HepG2 (cell line): Measurements from ENCODE around the gene CASP1. TPM values are rescaled to one million over a fixed set of nuclear protein-coding genes. Genes with fewer than 3 reads are reported as not detected.

ENCODE experiments used
- ATAC-seq: fragments of 200-7000 bp; cut with Tn5 transposase; 3 replicates; pipeline ENCODE4 v1.9.1; 2020; ENCODE audit warnings: mild to moderate bottlenecking, moderate library complexity
- BruUV-seq: library from RNA; stranded (reverse); fragments of 400-500 nt; replicated peaks from 2 replicates; lab custom pipeline; 2021; lab: Mats Ljungman, UMichigan
- CTCF ChIA-PET: fragments of 300-600 bp; formaldehyde crosslinking; extraction: SDS; loops from one replicate; lab custom pipeline; 2021; ENCODE audit warnings: low total read pairs, inconsistent platforms, low intra/inter-chr PET ratio; lab: Yijun Ruan, JAX
- POLR2A ChIA-PET: fragments of 350-600 bp; sonication (Branson Sonifier 250); formaldehyde crosslinking; loops from one replicate; lab custom pipeline; 2020; ENCODE audit warnings: antibody characterized with exemption, inconsistent platforms; lab: Yijun Ruan, JAX
- DNase-seq: peaks from one replicate; pipeline ENCODE4 v3.0.0-alpha.2; 2015; ENCODE audit warnings: low spot score
- FAIRE-seq: peaks from 3 replicates; lab custom pipeline; 2011; peaks lifted over from hg19 to GRCh38; lab: Jason Lieb, UNC
- H2AFZ ChIP-seq: one replicate; pipeline ENCODE4 v1.6.1; 2011; ENCODE audit warnings: low read length, inconsistent platforms
- H3K27ac ChIP-seq: fragments of 300-600 bp; 3 replicates; pipeline ENCODE4 v1.8.0; 2011; ENCODE audit warnings: mixed run types, mild to moderate bottlenecking, mixed read lengths, low read length, inconsistent platforms; ENCODE audit not compliant: insufficient read depth; ENCODE audit errors: extremely low read length
- H3K27me3 ChIP-seq, 2 experiments: fragments of 200-600 bp in 1 of 2; 2 replicates in 1 of 2; 3 replicates in 1 of 2; pipeline versions ENCODE4 v1.6.0 to v1.8.0; 2011; ENCODE audit warnings: low read length in 2 of 2, mild to moderate bottlenecking in 2 of 2, moderate library complexity in 2 of 2, inconsistent platforms in 1 of 2; ENCODE audit not compliant: insufficient read depth in 2 of 2, control insufficient read depth in 1 of 2
- H3K36me3 ChIP-seq, 2 experiments: fragments of 200-600 bp in 1 of 2; replicated peaks in 1 of 2; 2 replicates in 1 of 2; 3 replicates in 1 of 2; pipeline versions ENCODE4 v1.5.1 to v1.8.0; 2011; ENCODE audit warnings: low read length in 2 of 2, inconsistent platforms in 1 of 2; ENCODE audit not compliant: insufficient read depth in 2 of 2, control insufficient read depth in 1 of 2
- H3K4me1 ChIP-seq: 2 replicates; pipeline ENCODE4 v1.5.1; 2012; ENCODE audit warnings: low read length, inconsistent platforms; ENCODE audit not compliant: insufficient read depth
- H3K4me2 ChIP-seq: 2 replicates; pipeline ENCODE4 v1.6.0; 2011; ENCODE audit warnings: low read depth, low read length, inconsistent platforms
- H3K4me3 ChIP-seq, 3 experiments: fragments of 200-600 bp in 1 of 3; sonication (generic), shearing (Covaris generic) in 1 of 3; replicated peaks in 1 of 3; 2 replicates each; pipeline ENCODE4 v1.5.1; 2011 to 2016; ENCODE audit warnings: low read length in 3 of 3, inconsistent platforms in 2 of 3, low read depth in 2 of 3, mild to moderate bottlenecking in 2 of 3, control low read depth in 1 of 3, mixed read lengths in 1 of 3; ENCODE audit not compliant: insufficient read depth in 1 of 3
- H3K79me2 ChIP-seq: one replicate; pipeline ENCODE4 v1.6.1; 2011; ENCODE audit warnings: low read length, inconsistent platforms; ENCODE audit not compliant: insufficient read depth
- H3K9ac ChIP-seq: 2 replicates; pipeline ENCODE4 v1.6.0; 2011; ENCODE audit warnings: mild to moderate bottlenecking, low read depth, low read length, inconsistent platforms; ENCODE audit not compliant: insufficient read depth
- H3K9me3 ChIP-seq: 2 replicates; pipeline ENCODE4 v1.5.1; 2012; ENCODE audit warnings: mild to moderate bottlenecking, low read length
- H4K20me1 ChIP-seq: 2 replicates; pipeline ENCODE4 v1.6.0; 2011; ENCODE audit warnings: inconsistent platforms, mild to moderate bottlenecking, low read length, moderate library complexity; ENCODE audit not compliant: insufficient read depth
- EP300 ChIP-seq, 3 experiments: sonication (generic) in 1 of 3; formaldehyde crosslinking in 1 of 3; IDR thresholded peaks; 2 replicates each; pipeline versions ENCODE4 v1.5.1 to v1.6.1; 2011 to 2020; ENCODE audit warnings: low read depth in 2 of 3, low read length in 2 of 3, borderline replicate concordance in 1 of 3, improper control_type of control experiment in 1 of 3, mild to moderate bottlenecking in 1 of 3, missing genetic modification reagents in 1 of 3, moderate library complexity in 1 of 3
- ETV6 ChIP-seq: sonication (generic); formaldehyde crosslinking; conservative IDR thresholded peaks from 2 replicates; pipeline ENCODE4 v1.4.0; 2020; ENCODE audit warnings: missing genetic modification reagents
- MATR3 ChIP-seq: sonication (generic); formaldehyde crosslinking; IDR thresholded peaks from 2 replicates; pipeline ENCODE4 v1.4.0; 2020; ENCODE audit warnings: missing genetic modification reagents
- MEIS1 ChIP-seq: sonication (generic); formaldehyde crosslinking; IDR thresholded peaks from 2 replicates; pipeline ENCODE4 v1.9.0; 2021; ENCODE audit warnings: mild to moderate bottlenecking, missing genetic modification reagents, moderate library complexity, borderline replicate concordance
- MIXL1 ChIP-seq: IDR thresholded peaks from 2 replicates; pipeline ENCODE4 v1.6.1; 2016
- NBN ChIP-seq: fragments of 450-650 bp; conservative IDR thresholded peaks from 2 replicates; pipeline ENCODE4 v1.6.1; 2017
- PAF1 ChIP-seq: IDR thresholded peaks from 2 replicates; pipeline ENCODE4 v1.6.1; 2016; ENCODE audit warnings: missing genetic modification reagents, missing compliant biosample characterization
- PHF8 ChIP-seq: sonication (generic); formaldehyde crosslinking; IDR thresholded peaks from 2 replicates; pipeline ENCODE4 v1.5.0; 2020; ENCODE audit warnings: missing genetic modification reagents
- RERE ChIP-seq: IDR thresholded peaks from 2 replicates; pipeline ENCODE4 v1.6.1; 2016; ENCODE audit warnings: low read depth, missing genetic modification reagents, missing compliant biosample characterization
- ZBTB7A ChIP-seq: sonication (generic); formaldehyde crosslinking; IDR thresholded peaks from 2 replicates; pipeline ENCODE4 v1.8.0; 2022; ENCODE audit warnings: mild to moderate bottlenecking, missing genetic modification reagents
- ZNF619 ChIP-seq: sonication (generic); formaldehyde crosslinking; IDR thresholded peaks from 2 replicates; pipeline ENCODE4 v1.4.0; 2020; ENCODE audit warnings: mild to moderate bottlenecking, missing genetic modification reagents
- WGBS: methylation state at CpG from one replicate; pipeline ENCODE4 v1.1.6; 2017; ENCODE audit warnings: low lambda C conversion rate; 5-methylcytosine and 5-hydroxymethylcytosine counted together
- in situ Hi-C: cut with HindIII; loops from 2 replicates; pipeline ENCODE4 v1.10.0; 2017; ENCODE audit warnings: low pct_unique_long_range_greater_than_20kb; ENCODE audit not compliant: extremely low pct_ligation_motif_present
- intact Hi-C: fragments of 100-400 bp; cut with micrococcal nuclease; formaldehyde crosslinking; loops from one replicate; pipeline ENCODE4 v1.10.0; 2022; ENCODE audit not compliant: unreplicated experiment
- polyA plus RNA-seq, 8 experiments: library from polyadenylated mRNA; depleted of rRNA in 3 of 8; stranded (reverse) in 7 of 8; unstranded in 1 of 8; fragments of >200 nt; fragmentation: Illumina TruSeq in 4 of 8; extraction: Trizol in 4 of 8; gene quantifications; 2 replicates each; pipeline versions ENCODE4 v1.2.1 to v1.2.3, GENCODE V29; 2011 to 2016; ENCODE audit warnings: low read depth in 4 of 8, missing spikeins in 1 of 8, mixed read lengths in 1 of 8; ENCODE audit not compliant: insufficient read depth in 1 of 8
- total RNA-seq, 5 experiments: library from RNA; depleted of rRNA; stranded (reverse); fragments of >200 nt; fragmentation: Illumina TruSeq; extraction: Trizol; gene quantifications; 2 replicates each; pipeline ENCODE4 v1.2.3, GENCODE V29; 2016; ENCODE audit warnings: low read depth in 1 of 5
- TF ChIP-seq, protein P1 (sequence below): sonication (generic); formaldehyde crosslinking; IDR thresholded peaks from 2 replicates; pipeline ENCODE4 v1.4.0; 2020; ENCODE audit warnings: missing genetic modification reagents
- TF ChIP-seq, protein P2 (sequence below): sonication (generic); formaldehyde crosslinking; IDR thresholded peaks from 2 replicates; pipeline ENCODE4 v1.5.1; 2020; ENCODE audit warnings: mild to moderate bottlenecking, moderate library complexity, missing genetic modification reagents
- TF ChIP-seq, protein P3 (sequence below): sonication (generic); formaldehyde crosslinking; IDR thresholded peaks from 2 replicates; pipeline ENCODE4 v1.5.0; 2020; ENCODE audit warnings: missing genetic modification reagents

Gene CASP1
- total and polyA plus RNA-seq, 2 of the 13 experiments (the other 11 are each of a cell fraction or from before 2014, with no cell fraction given), result 0.34 to 5.2 TPM

GRCh38 chr11:105033781-105034180, 1.2 kb downstream of the CASP1 start:
- no peaks in the 10 kb centered on the region for H3K36me3 ChIP-seq
- no peaks in the 10 kb centered on the region for H3K9me3 ChIP-seq
- no peak overlapping the region for H3K27ac ChIP-seq
- ATAC-seq, result no peak
- CTCF ChIA-PET, result no interaction called here
- no peaks in the 10 kb centered on the region for H3K79me2 ChIP-seq
- no peak overlapping the region for H3K4me3 ChIP-seq
- H3K4me1 ChIP-seq, result peaks cover 13% of the 10 kb centered on the region
- WGBS, result 22% methylated on average over 1 of the region's 1 CpG
- in situ Hi-C loops, result no loop called here
- no peak overlapping the region for H3K4me2 ChIP-seq
- H3K9ac ChIP-seq, result no peak overlapping the region
- POLR2A ChIA-PET, result no interaction called here
- FAIRE-seq, result no peak
- no peak overlapping the region for H2AFZ ChIP-seq
- H3K27me3 ChIP-seq, result no peaks in the 10 kb centered on the region
- BruUV-seq, result no TSS peak
- H4K20me1 ChIP-seq, result no peaks in the 10 kb centered on the region
- intact Hi-C loops, result no loop called here
- DNase-seq, result no peak
- TF ChIP-seq, protein P1, sequence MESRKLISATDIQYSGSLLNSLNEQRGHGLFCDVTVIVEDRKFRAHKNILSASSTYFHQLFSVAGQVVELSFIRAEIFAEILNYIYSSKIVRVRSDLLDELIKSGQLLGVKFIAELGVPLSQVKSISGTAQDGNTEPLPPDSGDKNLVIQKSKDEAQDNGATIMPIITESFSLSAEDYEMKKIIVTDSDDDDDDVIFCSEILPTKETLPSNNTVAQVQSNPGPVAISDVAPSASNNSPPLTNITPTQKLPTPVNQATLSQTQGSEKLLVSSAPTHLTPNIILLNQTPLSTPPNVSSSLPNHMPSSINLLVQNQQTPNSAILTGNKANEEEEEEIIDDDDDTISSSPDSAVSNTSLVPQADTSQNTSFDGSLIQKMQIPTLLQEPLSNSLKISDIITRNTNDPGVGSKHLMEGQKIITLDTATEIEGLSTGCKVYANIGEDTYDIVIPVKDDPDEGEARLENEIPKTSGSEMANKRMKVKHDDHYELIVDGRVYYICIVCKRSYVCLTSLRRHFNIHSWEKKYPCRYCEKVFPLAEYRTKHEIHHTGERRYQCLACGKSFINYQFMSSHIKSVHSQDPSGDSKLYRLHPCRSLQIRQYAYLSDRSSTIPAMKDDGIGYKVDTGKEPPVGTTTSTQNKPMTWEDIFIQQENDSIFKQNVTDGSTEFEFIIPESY (CRISPR knock-in tag), result no peak
- no peak for TF ChIP-seq PAF1
- no peak for TF ChIP-seq MATR3 (CRISPR knock-in tag)
- no peak for TF ChIP-seq ETV6 (CRISPR knock-in tag)
- TF ChIP-seq MIXL1, result no peak
- TF ChIP-seq, protein P2, sequence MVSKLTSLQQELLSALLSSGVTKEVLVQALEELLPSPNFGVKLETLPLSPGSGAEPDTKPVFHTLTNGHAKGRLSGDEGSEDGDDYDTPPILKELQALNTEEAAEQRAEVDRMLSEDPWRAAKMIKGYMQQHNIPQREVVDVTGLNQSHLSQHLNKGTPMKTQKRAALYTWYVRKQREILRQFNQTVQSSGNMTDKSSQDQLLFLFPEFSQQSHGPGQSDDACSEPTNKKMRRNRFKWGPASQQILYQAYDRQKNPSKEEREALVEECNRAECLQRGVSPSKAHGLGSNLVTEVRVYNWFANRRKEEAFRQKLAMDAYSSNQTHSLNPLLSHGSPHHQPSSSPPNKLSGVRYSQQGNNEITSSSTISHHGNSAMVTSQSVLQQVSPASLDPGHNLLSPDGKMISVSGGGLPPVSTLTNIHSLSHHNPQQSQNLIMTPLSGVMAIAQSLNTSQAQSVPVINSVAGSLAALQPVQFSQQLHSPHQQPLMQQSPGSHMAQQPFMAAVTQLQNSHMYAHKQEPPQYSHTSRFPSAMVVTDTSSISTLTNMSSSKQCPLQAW, result no peak
- TF ChIP-seq ZBTB7A (CRISPR knock-in tag), result no peak
- no peak for TF ChIP-seq EP300 (IDR thresholded peaks at IDR 0.05; ENCODE audit: low read depth in 2 of 2, low read length in 2 of 2)
- TF ChIP-seq EP300 (CRISPR knock-in tag; IDR thresholded peaks at IDR 0.05; ENCODE audit: borderline replicate concordance), result no peak
- TF ChIP-seq NBN, result no peak
- TF ChIP-seq ZNF619 (CRISPR knock-in tag), result no peak
- TF ChIP-seq PHF8 (CRISPR knock-in tag), result no peak
- no peak for TF ChIP-seq MEIS1
- TF ChIP-seq, protein P3, sequence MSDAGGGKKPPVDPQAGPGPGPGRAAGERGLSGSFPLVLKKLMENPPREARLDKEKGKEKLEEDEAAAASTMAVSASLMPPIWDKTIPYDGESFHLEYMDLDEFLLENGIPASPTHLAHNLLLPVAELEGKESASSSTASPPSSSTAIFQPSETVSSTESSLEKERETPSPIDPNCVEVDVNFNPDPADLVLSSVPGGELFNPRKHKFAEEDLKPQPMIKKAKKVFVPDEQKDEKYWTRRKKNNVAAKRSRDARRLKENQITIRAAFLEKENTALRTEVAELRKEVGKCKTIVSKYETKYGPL (CRISPR knock-in tag), result no peak
- TF ChIP-seq RERE (CRISPR knock-in tag), result no peak
